GM18526 (cell line): ENCODE measurements around the gene UVRAG.

Experiments used
- POLR2A ChIP-seq: IDR thresholded peaks from 3 replicates; pipeline ENCODE4 v1.6.1; 2011; ENCODE audit not compliant: insufficient read length; ENCODE audit errors: extremely low read depth

Gene UVRAG

DNA sequence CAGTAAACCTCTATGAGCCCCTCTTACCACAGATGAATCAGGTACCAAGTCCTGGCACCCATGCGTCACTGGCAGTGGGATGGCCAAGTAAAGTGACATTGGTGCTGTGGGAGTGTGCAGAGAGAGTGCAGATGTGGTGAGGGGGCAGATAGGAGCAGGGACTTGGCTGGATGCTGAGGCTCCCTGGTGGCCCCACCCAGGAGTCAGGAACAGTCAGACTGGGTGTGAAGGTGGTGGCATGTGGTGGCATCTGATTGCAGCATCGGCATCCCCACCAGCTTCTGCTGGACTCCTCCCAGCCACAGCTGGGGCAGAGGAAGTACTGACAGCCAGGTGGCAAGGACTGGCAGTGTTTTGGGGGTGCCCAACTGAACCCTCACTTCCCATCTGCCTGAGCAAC, 35.0 kb upstream of the UVRAG start:
- no peak for TF ChIP-seq POLR2A

DNA sequence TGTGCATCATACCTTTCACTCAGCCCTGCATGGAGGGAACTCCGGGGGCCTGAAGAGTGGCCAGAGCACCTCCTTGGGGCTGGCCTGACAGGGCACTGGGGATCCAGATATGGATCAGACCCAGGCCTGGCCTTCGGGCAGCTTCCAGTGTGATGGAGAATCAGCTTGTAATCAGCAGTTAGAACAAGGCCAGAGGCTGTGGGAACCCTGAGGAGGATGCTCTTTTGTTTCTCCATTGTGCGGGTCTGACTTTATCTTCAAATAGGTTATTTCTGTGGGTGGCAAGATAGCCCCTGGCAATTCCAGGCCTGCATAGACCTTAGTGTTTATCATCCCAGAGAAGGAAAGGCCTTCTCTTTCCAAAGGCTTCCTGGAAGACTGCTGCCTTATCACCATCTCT, 34.1 kb upstream of the UVRAG start:
- no peak for TF ChIP-seq POLR2A

DNA sequence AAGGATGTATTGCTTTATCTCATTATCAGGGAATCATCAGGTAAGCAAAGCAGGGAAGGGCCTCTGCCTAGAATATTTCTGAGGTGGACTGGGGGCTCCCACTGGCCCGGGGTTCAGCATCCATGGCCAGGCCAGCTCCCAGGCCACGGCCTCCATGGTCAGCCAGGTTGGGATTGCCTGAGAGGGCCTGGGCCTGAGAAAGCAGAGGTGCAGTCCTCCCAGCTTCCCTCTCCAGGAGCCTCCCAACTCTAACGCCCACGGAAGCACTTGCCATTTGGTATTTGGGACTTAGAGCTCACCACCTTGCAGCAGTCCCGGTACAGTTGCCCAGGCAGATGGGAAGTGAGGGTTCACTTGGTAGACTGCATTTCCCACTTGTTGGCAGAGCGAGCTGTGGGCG, 33.7 kb upstream of the UVRAG start:
- TF ChIP-seq POLR2A: no peak

DNA sequence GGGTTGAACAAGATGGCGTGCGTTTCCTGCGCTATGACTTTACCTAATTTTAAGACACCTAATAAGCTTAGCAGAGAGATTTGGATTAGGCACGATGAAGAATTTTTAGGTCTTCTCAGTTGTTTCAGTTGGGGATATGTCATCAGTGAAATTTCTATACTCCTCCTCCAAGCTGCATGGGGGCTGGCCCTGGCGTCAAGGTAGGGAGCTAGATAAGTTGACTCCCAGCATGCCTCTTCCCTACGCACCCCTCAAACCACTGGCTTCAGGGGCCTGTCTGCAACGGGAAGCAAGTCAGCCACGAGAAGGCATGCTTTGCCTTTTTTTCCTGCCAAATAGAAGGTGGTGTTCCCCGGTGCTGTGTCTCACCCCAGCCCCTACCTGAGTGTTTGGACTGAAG, 33.2 kb upstream of the UVRAG start:
- no peak for TF ChIP-seq POLR2A

DNA sequence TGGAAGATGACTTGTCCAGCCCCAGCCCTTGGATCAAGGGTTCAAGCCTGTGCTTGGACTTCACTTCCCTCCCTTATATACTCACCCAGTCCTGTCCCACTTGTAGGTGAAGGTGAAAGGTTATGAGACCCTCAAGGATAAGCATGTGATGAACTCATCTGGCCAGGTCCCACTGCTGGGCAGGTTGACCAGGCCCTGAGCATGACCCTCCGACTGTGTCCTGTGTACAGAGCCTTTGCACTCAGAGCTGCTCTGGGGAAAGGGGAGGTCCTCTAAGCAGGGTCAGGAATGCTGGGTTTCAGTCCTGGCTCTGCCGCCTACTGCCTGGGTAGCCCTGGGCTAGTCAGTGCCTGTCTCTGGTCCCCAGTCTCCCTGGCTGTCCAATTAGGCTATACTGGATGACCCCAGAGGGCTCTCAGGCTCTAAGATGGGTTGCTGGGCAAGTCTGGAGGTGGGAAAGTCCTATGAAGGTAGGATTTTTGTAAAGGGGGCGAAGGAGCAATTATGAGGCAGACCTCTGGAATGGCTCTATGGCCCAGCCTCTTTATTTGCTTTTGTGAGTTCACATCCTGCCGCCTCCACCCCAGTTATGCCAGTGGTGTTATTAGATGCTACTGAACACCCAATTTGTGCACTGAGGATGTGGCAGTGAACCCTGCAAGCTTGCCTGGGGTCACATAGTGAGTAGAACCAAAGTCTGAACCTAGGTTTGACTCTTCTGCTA, 32.3 kb upstream of the UVRAG start:
- no peak for TF ChIP-seq POLR2A

DNA sequence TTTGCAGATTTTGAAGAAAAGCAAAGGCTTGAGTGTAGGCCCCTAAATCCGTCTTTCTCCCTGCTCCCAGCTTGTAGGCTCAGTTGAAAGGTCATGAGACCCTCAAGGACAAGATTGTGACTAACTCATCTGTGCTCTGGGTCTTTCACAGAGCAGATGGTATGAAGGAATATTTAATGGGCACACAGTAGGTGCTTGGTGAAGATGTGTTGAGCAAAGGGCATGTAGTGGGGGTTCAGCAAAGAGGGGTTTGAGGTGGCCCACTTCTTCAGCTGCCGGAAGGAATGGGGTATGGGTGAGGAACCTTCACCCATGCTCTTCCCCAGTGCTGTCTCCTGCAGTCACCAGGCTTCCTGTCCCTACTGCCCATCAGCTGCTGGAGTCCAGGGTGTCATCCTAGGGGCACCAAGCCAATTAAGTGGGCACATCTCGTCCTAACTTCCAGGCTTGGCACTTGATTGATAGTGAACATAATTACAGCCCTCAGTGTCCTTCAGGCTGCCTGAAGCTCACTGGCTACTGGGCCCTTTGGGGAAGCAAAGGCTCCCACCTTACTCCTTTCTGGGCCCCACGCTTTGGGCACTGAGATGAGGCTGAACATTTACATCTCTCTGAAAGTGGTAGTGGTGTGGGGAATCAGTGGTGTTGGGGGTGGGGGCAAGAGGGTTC, 31.5 kb upstream of the UVRAG start:
- TF ChIP-seq POLR2A: no peak

DNA sequence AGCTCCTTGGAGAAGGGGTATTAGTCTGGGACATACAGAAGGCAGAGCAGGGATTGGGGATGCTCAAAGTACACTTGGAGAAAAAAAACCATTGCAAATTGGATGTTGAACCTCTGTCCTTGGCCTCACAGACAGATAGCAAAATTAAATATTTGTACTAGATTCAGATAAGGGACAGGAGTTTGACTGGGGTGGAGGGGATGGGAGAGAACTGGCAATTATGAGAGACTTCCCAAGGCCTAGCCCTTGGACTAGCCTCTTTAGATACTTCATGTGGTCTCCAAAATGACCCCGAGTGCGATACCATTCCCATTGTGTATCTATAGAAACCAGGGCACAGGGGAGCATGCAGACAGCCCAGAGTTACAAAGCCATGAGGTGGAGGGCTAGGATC, 30.9 kb upstream of the UVRAG start:
- TF ChIP-seq POLR2A: no peak

DNA sequence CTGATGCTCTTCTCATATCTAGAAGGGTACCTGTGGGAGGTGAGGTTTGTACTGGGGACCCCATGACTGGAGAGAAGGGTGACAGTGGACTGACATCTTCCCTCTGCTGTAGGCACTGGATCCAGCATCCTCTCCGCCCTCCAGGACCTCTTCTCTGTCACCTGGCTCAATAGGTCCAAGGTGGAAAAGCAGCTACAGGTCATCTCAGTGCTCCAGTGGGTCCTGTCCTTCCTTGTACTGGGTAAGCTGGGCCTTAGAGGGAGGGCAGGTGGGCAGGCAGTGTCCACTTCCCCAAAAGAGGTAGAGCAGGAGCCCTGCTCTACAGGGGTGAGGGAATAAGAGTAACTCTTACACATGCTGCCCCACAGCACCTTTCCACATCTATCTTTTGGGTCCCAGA, 30.5 kb upstream of the UVRAG start:
- TF ChIP-seq POLR2A: no peak

DNA sequence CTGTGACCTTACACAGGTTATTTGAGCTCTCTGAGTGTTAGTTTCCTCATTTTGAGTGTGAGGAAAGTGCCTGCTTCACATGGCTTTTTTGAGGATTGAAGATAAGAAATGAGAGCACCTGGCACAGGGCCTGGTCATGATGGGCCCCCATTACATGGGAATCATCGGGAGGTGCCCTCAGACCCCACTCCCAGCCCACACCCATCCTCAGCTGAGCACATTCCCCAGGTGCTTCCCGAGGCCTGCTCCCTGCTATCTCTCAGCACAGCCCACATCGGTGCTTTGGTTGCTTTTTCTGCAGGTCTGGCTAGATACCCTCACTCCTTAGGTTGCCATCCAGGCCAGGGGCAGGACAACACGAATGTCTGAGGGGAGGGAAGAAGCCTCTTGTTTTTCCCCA, 29.8 kb upstream of the UVRAG start:
- TF ChIP-seq POLR2A: no peak

DNA sequence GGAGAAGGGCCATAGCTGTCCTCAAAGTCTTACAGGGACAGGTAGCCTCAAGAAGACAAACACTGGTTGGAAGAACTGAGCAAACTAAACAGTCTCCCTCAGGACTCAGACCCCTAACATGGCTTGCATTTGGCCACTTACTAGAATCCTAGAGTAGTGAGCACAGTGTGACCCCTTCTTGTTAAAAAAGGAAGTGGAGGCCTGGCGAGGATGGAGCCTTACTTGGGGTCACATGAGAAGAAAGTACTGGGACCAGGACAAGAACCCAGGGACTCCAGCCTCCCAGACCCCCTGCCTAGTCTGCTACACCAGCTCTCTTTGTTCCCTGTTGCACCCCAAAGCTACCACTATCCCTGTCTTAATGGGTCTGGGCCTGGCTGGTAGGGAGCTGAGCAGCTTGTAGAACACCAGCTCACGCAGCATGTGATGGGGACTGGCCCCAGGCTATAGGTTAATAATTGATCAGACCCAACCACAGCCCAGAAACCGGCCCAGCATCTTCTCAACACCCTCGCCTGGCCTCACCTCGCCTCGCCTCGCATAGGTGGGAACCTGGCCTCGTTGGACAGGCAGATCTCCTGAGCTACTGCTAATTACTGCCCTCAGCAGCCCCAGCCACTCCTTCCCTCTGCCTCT, 28.8 kb upstream of the UVRAG start:
- TF ChIP-seq POLR2A: no peak

DNA sequence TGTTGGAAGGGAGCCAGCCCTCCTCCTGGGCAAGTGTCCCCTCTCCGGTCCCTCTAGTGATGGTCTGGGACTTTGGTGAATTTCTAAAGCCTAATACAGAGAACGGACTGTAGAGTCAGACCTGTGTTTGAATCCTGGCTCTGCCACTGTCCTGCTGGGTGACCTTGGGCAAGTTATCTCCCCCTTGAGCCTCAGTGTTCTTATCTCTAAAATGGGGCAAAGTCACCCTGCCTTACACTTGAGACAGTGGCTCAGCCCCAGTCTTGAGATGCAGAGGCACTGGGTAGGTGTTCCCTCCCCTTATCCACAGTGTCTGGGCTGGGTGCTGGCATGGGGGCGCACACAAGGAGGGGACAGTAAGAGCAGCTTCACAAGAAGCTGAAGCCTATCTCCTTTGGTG, 25.5 kb upstream of the UVRAG start:
- no peak for TF ChIP-seq POLR2A

DNA sequence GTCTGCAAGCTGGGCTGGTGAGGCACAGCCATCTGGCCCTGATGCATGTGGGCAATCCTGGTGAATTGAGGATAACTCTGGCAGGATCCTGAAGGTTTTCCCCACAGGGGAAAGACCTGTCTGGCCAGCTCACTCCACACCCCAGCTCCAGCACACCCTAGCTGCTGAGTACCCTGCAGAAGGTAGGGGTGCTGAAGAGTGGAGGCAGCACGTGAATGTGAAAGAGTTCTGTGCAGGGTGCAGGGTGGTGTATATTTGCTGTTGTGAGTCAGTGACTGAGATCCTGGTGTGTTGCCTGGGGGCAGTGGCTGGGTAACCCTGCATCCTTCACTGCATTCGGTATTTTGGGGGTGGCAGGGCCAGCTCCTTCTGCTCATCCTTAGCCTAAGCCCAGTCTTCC, 24.0 kb upstream of the UVRAG start:
- TF ChIP-seq POLR2A: no peak

DNA sequence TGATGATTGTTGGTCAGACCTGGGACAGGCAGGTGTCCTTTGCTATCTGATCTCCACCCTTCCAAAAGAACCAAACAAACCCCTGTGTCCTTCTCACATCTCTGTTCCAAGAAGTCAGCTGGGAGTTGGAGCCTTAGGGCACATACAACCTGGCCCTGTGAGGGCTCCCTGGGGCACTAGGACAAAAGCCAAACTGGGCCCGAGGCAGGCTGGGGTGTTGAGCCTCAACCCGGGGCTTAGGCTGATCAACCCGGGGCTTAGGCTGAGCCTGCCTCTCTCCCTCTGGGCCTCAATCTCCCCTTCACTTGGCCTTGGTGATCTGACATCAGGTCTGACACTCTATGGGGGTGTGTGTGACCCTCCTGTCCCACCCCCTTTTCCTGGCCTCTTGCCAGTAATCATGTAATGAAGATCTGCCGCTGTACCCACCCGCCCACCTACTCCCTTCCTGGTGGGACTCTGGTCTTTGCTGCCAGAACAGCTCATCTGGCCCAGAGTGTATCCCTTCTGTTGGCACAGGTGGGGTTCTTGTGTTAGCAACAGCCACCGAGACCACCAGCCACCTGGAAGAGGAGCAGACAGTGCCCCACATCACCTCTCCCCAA, 22.8 kb upstream of the UVRAG start:
- no peak for TF ChIP-seq POLR2A

DNA sequence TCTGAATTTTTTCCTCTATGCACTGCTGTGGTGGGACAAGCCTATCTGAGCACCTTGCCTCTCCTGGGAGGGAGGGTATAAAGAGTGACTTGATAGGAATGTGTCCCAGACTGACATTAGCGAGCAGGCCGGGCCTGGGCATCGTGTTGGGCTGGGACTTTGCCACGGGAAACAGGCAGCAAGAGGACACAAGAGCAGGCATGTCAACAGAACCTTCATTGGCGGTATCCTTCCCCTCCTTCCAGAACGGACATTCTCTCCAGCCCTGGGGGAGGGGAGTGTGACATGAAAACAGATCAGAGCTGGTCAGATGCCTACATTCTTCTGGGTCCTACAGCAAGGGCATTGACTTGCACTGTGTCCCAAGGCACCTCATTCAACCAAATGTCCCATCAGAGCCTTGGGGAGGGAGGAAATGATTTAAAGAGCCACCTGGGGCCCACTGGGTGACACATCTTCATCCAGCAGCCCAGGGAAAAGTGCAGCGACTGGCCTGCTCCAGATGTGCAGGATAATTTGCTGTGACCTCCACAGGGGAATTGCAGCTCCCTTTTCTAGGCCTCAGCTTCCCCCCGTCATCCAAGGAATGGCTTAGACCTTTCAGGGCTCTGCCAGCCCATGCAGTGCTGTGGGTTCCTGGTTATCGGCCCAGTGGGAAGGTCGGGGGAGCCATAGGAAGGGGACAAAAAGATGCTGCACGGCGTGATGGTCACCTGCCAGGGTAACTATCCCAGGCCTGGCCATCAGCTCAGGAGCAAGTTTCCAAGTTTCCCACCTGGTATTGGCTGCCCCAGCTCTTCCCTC, 21.8 kb upstream of the UVRAG start:
- no peak for TF ChIP-seq POLR2A

DNA sequence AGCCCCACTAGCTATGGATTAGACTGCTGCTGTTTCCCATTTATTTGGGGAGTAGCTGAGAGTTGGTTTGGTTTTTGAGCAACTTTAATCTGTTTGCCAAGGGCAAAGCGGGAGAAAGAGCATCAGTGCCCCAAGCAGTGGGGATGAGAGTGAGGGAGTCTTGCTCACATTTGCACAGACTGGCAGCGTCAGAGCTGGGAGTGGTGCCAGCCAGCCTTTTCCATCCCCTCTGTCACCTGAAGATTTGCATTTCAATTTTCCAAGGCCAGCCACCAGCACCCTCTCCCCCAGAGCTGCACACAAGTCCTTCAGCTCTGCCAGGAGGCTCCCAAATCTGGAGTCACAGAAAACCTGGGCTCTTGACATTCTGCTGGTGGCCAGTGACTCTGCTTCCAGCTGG, 21.0 kb upstream of the UVRAG start:
- no peak for TF ChIP-seq POLR2A
